HG03025 (cell line): ENCODE results near the gene ATP6V0A4.

Source experiments
- ATAC-seq: cut with Tn5 transposase; IDR thresholded peaks from one replicate; pipeline ENCODE4 v1.9.1; 2021; ENCODE audit warnings: mild to moderate bottlenecking, moderate library complexity; ENCODE audit not compliant: unreplicated experiment, low FRiP score

Gene ATP6V0A4

DNA sequence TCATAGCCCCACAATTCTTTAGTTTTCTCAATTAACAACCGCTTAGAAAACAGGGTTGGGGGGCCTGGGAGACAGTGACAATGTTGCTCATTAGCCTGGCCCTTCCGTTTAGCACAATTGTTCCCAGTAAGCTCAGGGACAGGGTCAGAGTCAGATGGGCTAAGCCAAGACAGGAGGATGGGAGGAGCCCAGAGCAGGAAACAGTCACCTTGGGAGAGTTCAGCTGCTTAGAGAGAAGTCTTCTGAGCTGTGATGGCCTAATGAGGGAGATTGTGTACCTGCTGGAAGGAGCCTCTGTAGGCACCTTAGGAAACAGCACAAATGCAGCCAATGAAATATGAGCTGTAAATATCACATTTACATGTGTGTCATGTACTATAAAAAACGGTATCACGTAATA lies 132.7 kb downstream of the ATP6V0A4 start:
- ATAC-seq: no peak

GRCh38 chr7:138663725-138664710 lies 134.0 kb downstream of the ATP6V0A4 start:
- ATAC-seq: no peak

DNA sequence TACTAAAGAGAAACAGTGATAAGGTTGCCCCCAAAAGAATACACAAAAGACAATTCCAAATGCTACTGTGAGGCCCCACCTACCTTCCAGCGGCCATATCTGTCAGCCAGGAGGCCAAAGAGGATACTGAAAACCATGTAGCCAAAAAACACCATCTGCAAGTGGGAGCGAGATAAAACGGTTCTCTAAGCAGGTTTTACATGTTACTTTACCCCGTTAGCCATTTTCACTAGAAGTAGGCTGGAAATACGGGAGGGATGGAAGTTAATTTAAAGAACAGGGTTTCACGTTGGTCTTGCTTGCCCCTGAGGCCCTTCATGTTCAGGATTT lies 135.0 kb downstream of the ATP6V0A4 start:
- ATAC-seq: no peak

- ATAC-seq: no peak
These were observed 135.7 kb downstream of the ATP6V0A4 start for GRCh38 chr7:138662076-138662990.

DNA sequence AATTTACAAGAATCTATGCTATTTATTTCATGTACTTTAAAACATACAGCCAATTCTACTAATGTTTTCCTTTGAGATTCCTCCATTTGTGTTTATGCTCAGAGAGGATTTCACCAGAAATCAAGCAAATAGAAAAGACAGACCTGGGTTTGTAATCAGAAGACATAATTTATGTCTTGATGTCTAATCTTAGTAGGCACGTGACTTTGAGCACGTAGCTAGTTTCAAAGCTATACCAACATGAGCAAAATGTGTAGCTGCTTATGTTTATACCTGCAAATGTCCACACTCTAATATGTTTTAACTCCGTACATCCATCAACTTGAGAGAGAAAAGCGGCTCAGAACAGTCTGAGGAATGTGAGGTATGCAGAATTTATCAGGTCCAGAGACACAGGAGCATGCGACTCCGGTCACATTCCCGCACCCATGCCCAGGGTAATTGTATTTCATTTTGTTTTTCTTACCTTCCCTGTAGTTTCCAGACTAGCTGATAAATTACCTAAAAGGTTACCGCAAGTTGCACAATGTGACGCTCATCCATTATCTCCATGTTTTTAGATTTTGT lies 136.8 kb downstream of the ATP6V0A4 start:
- no peak for ATAC-seq

DNA sequence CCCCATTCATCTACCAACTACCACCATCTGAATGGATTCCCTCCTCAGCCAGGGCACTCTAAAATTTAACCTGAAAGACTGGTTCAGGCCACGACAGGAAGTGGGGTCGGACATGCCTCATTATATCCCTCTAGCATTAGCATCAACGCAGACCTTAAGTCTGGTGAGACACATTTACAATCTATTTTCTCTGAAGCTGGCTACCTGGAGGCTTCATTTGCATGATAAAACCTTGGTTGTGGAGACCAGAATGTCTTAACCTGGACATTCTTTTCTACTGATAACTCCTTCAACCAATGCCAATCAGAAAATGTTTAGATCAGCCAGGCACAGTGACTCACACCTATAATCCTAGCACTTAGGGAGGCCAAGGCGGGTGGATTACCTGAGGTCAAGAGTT lies 139.1 kb downstream of the ATP6V0A4 start:
- ATAC-seq: no peak

DNA sequence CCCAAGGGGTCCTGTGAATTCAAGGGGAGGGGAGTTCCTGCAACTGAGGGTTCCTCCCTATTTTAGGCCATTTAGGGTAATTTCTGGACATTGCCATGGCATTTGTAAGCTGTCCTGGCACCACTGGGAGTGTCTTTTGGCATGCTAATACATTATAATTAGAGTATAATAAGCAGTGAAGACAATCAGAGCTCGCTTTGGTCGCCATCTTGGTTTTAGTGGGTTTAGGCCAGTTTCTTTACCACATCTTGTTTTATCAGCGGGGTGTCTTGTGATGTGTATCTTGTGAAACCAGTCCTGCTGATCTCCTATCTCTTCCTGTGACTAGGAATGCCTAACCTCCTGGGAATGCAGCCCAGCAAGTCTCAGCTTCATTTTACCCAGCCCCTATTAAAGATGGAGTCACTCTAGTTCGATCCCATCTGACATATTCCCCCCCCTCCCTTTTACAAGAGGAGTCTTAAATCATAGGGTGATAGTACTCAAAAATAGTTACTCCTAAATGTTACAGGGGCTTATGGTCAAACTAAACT lies 140.1 kb downstream of the ATP6V0A4 start:
- ATAC-seq: no peak

- no peak for ATAC-seq
These were observed 141.0 kb downstream of the ATP6V0A4 start for GRCh38 chr7:138656952-138657351.
